Glutamatergic neuron (in vitro differentiated cells): ENCODE results near the gene MFRP. TPM values are rescaled to one million over a fixed set of nuclear protein-coding genes. Genes with fewer than 3 reads are reported as not detected.

Experiments used
- DNase-seq: peaks from one replicate; pipeline ENCODE4 v3.0.0; 2022
- H3K27ac Mint-ChIP-seq: one replicate; pipeline ENCODE4 v1.8.0; 2020; ENCODE audit warnings: mild to moderate bottlenecking, mixed read lengths, inconsistent platforms; ENCODE audit not compliant: unreplicated experiment
- H3K27me3 Mint-ChIP-seq: one replicate; pipeline ENCODE4 v1.8.0; 2020; ENCODE audit warnings: mild to moderate bottlenecking, moderate library complexity, mixed read lengths, inconsistent platforms; ENCODE audit not compliant: unreplicated experiment
- H3K36me3 Mint-ChIP-seq: one replicate; pipeline ENCODE4 v1.8.0; 2020; ENCODE audit warnings: mild to moderate bottlenecking, mixed read lengths, inconsistent platforms; ENCODE audit not compliant: unreplicated experiment
- H3K4me1 Mint-ChIP-seq: one replicate; pipeline ENCODE4 v1.8.0; 2020; ENCODE audit warnings: mild to moderate bottlenecking, low read depth, mixed read lengths, inconsistent platforms; ENCODE audit not compliant: unreplicated experiment
- H3K4me3 Mint-ChIP-seq: one replicate; pipeline ENCODE4 v1.8.0; 2020; ENCODE audit warnings: mild to moderate bottlenecking, mixed read lengths, inconsistent platforms; ENCODE audit not compliant: unreplicated experiment
- H3K9me3 Mint-ChIP-seq: one replicate; pipeline ENCODE4 v1.8.0; 2020; ENCODE audit warnings: mild to moderate bottlenecking, moderate library complexity, mixed read lengths, inconsistent platforms; ENCODE audit not compliant: unreplicated experiment
- CTCF ChIP-seq: fragments of 200-600 bp; sonication (generic); IDR thresholded peaks from one replicate; pipeline ENCODE4 v1.5.0; 2021; ENCODE audit not compliant: partially characterized antibody, unreplicated experiment
- total RNA-seq: library from RNA; stranded (reverse); fragmentation: NEBNext Ultra II Directional; extraction: Animal tissue kit (Norgen Biotek cat#: 25700); gene quantifications from one replicate; pipeline ENCODE4 v1.2.1, GENCODE V29; 2021; ENCODE audit not compliant: unreplicated experiment

The MFRP gene
- total RNA-seq, 1 donor from 2014 or later = not detected

- Mint-ChIP-seq H3K4me3 (no peak overlapping the region), H3K4me1 (peaks cover 10% of the 10 kb centered on the region), H3K36me3 (no peaks in the 10 kb centered on the region), H3K27ac (no peak overlapping the region), H3K27me3 (peaks cover 10% of the 10 kb centered on the region), H3K9me3 (peaks cover 5% of the 10 kb centered on the region)
- no peak for TF ChIP-seq CTCF
- no peak for DNase-seq
Measured at GRCh38 chr11:119336744-119337469, 9.6 kb downstream of the MFRP start.

- Mint-ChIP-seq H3K4me1 (peaks cover 10% of the 10 kb centered on the region), H3K9me3 (peaks cover 4% of the 10 kb centered on the region), H3K27ac (no peak overlapping the region), H3K4me3 (peak overlapping the region; percentile 100), H3K27me3 (peaks cover 6% of the 10 kb centered on the region), H3K36me3 (no peaks in the 10 kb centered on the region)
- TF ChIP-seq CTCF = no peak
- no peak for DNase-seq
Measured at GRCh38 chr11:119335655-119336543, 10.6 kb downstream of the MFRP start.

- peaks cover 6% of the 10 kb centered on the region for H3K27me3 Mint-ChIP-seq
- TF ChIP-seq CTCF = no peak
- H3K4me1 Mint-ChIP-seq = peaks cover 10% of the 10 kb centered on the region
- peaks cover 2% of the 10 kb centered on the region for H3K9me3 Mint-ChIP-seq
- DNase-seq = no peak
- H3K4me3 Mint-ChIP-seq = peak overlapping the region; percentile 100
- H3K27ac Mint-ChIP-seq = peak overlapping the region; percentile 99
- no peaks in the 10 kb centered on the region for H3K36me3 Mint-ChIP-seq
Measured at GRCh38 chr11:119335091-119335654, 11.3 kb downstream of the MFRP start.

- Mint-ChIP-seq H3K27ac (peak within 1 kb of the TSS; percentile 99), H3K27me3 (peaks cover 4% of the 10 kb centered on the region), H3K9me3 (peaks cover 2% of the 10 kb centered on the region), H3K4me3 (peak within 1 kb of the TSS; percentile 100), H3K36me3 (no peaks in the 10 kb centered on the region), H3K4me1 (peaks cover 10% of the 10 kb centered on the region)
- peak; percentile 91 for DNase-seq
- TF ChIP-seq CTCF = no peak
Measured at GRCh38 chr11:119334174-119334930, 12.2 kb downstream of the MFRP start, which contains the start of gene RNF26. RNF26 (plus strand) TSS chr11:119334527; CDS start chr11:119335123, 596 bp downstream.
